Neuronal stem cell (in vitro differentiated cells): Measurements from ENCODE around the gene DIP2C.

Experiments
- DNase-seq: peaks from one replicate; pipeline ENCODE4 v3.0.0-alpha.2; 2013; ENCODE audit warnings: low spot score
- H2AFZ ChIP-seq: one replicate; pipeline ENCODE4 v1.6.1; 2013; ENCODE audit warnings: mild to moderate bottlenecking, low read length, inconsistent platforms
- H2AK5ac ChIP-seq: 2 replicates; pipeline ENCODE4 v1.6.1; 2013; ENCODE audit warnings: low read depth, mild to moderate bottlenecking, inconsistent platforms, low read length, moderate library complexity, mixed read lengths
- H2BK120ac ChIP-seq: 2 replicates; pipeline ENCODE4 v1.6.1; 2013; ENCODE audit warnings: low read depth, mild to moderate bottlenecking, inconsistent platforms, low read length, moderate library complexity, mixed read lengths
- H2BK12ac ChIP-seq: one replicate; pipeline ENCODE4 v1.6.1; 2013; ENCODE audit warnings: low read length, inconsistent platforms
- H2BK15ac ChIP-seq: 2 replicates; pipeline ENCODE4 v1.6.1; 2013; ENCODE audit warnings: mild to moderate bottlenecking, low read length, inconsistent platforms, mixed read lengths
- H2BK5ac ChIP-seq: one replicate; pipeline ENCODE4 v1.6.1; 2013; ENCODE audit warnings: inconsistent platforms, mild to moderate bottlenecking, low read length, moderate library complexity
- H3K14ac ChIP-seq: one replicate; pipeline ENCODE4 v1.6.1; 2013; ENCODE audit warnings: low read length, inconsistent platforms
- H3K18ac ChIP-seq: 2 replicates; pipeline ENCODE4 v1.6.1; 2013; ENCODE audit warnings: low read length, inconsistent platforms
- H3K23ac ChIP-seq: 2 replicates; pipeline ENCODE4 v1.6.1; 2013; ENCODE audit warnings: low read depth, mild to moderate bottlenecking, mixed read lengths, low read length, inconsistent platforms; ENCODE audit not compliant: poor library complexity
- H3K27ac ChIP-seq: replicated peaks from 3 replicates; pipeline ENCODE4 v1.5.1; 2013; ENCODE audit warnings: low read length, inconsistent platforms
- H3K27me3 ChIP-seq, 3 experiments: 2 replicates each; pipeline ENCODE4 v1.6.1; 2013; ENCODE audit warnings: low read length in 3 of 3, mild to moderate bottlenecking in 2 of 3, inconsistent platforms in 1 of 3, low read depth in 1 of 3, mixed read lengths in 1 of 3, moderate library complexity in 1 of 3; ENCODE audit not compliant: control insufficient read depth in 3 of 3, insufficient read depth in 3 of 3
- H3K36me3 ChIP-seq, 2 donors: replicated peaks in 1 of 2; 2 replicates each; pipeline ENCODE4 v1.6.1; 2013; ENCODE audit warnings: low read length in 2 of 2; ENCODE audit not compliant: control insufficient read depth in 2 of 2, insufficient read depth in 2 of 2
- H3K4ac ChIP-seq: 2 replicates; pipeline ENCODE4 v1.6.1; 2013; ENCODE audit warnings: inconsistent platforms, mild to moderate bottlenecking, low read length, moderate library complexity
- H3K4me1 ChIP-seq, 2 donors: 1 replicate in 1 of 2; 2 replicates in 1 of 2; pipeline ENCODE4 v1.6.1; 2013; ENCODE audit warnings: low read length in 2 of 2, low read depth in 1 of 2; ENCODE audit not compliant: control insufficient read depth in 2 of 2, insufficient read depth in 1 of 2
- H3K4me2 ChIP-seq: one replicate; pipeline ENCODE4 v1.6.1; 2013; ENCODE audit warnings: mild to moderate bottlenecking, low read length, inconsistent platforms; ENCODE audit not compliant: insufficient read depth, poor library complexity, severe bottlenecking
- H3K4me3 ChIP-seq, 2 donors: 2 replicates each; pipeline ENCODE4 v1.5.1; 2013; ENCODE audit warnings: low read length in 2 of 2, mild to moderate bottlenecking in 2 of 2, inconsistent platforms in 1 of 2, moderate library complexity in 1 of 2
- H3K79me1 ChIP-seq: one replicate; pipeline ENCODE4 v1.6.1; 2013; ENCODE audit warnings: low read depth, mild to moderate bottlenecking, inconsistent platforms, low read length, moderate library complexity
- H3K9ac ChIP-seq: one replicate; pipeline ENCODE4 v1.6.1; 2013; ENCODE audit warnings: mild to moderate bottlenecking, low read depth, low read length, inconsistent platforms; ENCODE audit not compliant: poor library complexity
- H3K9me3 ChIP-seq, 2 donors: replicated peaks in 1 of 2; 2 replicates each; pipeline versions ENCODE3 to v1.6.1; 2013; ENCODE audit warnings: low read length in 2 of 2, mild to moderate bottlenecking in 2 of 2, inconsistent platforms in 1 of 2, low read depth in 1 of 2, mixed read lengths in 1 of 2, moderate library complexity in 1 of 2; ENCODE audit not compliant: control insufficient read depth in 2 of 2, insufficient read depth in 1 of 2
- H4K8ac ChIP-seq: one replicate; pipeline ENCODE4 v1.6.1; 2013; ENCODE audit warnings: low read depth, mild to moderate bottlenecking, inconsistent platforms, low read length, moderate library complexity
- H4K91ac ChIP-seq: one replicate; pipeline ENCODE4 v1.6.1; 2013; ENCODE audit warnings: low read length, low read depth, mild to moderate bottlenecking, inconsistent platforms; ENCODE audit not compliant: poor library complexity
- WGBS, 2 donors: extraction: QIAGEN DNeasy Blood & Tissue Kit; methylation state at CpG; one replicate each; pipeline ENCODE4 v1.1.7; 2013; ENCODE audit warnings: missing lambda C conversion rate in 2 of 2, mixed read lengths in 1 of 2; ENCODE audit not compliant: insufficient read length in 2 of 2, insufficient replicate concordance in 1 of 2; ENCODE audit errors: extremely low coverage in 2 of 2; 5-methylcytosine and 5-hydroxymethylcytosine counted together

DIP2C gene

GRCh38 chr10:413662-414071 is 275.8 kb downstream of the DIP2C start:
- Histone ChIP-seq H3K9me3 (no peaks in the 10 kb centered on the region), H2BK15ac (no peak overlapping the region), H3K4ac (no peak overlapping the region), H3K23ac (peak overlapping the region; percentile 44), H4K8ac (no peak overlapping the region), H3K18ac (peak overlapping the region; percentile 44), H3K4me1 (peaks cover 0 to 7% of the 10 kb centered on the region in 2 donors), H3K14ac (peak overlapping the region; percentile 63), H4K91ac (no peak overlapping the region), H3K27me3 (no peaks in the 10 kb centered on the region), H2BK12ac (no peak overlapping the region), H3K4me2 (no peak overlapping the region), H3K27ac (no peak overlapping the region), H3K36me3 (peaks cover 22 to 85% of the 10 kb centered on the region in 2 donors), H3K79me1 (peaks cover 4% of the 10 kb centered on the region), H2AFZ (no peak overlapping the region), H2BK5ac (no peak overlapping the region), H2BK120ac (no peak overlapping the region), H3K4me3 (no peak overlapping the region), H3K9ac (peak overlapping the region; percentile 30), H2AK5ac (no peak overlapping the region)
- no peak for DNase-seq
- WGBS, 2 donors, result no CpG with 5 or more reads among the region's 26 CpGs

- no peak overlapping the region for H3K9ac ChIP-seq
- H2AFZ ChIP-seq, result no peak overlapping the region
- WGBS, 2 donors, result no CpG with 5 or more reads among the region's 10 CpGs
These were observed 277.4 kb downstream of the DIP2C start for GRCh38 chr10:412109-412508.

GRCh38 chr10:411603-412002 is 277.9 kb downstream of the DIP2C start:
- Histone ChIP-seq H3K36me3 (peaks cover 28 to 90% of the 10 kb centered on the region in 2 donors), H2BK12ac (no peak overlapping the region), H3K9me3 (no peaks in the 10 kb centered on the region), H3K9ac (no peak overlapping the region), H3K23ac (no peak overlapping the region), H2AK5ac (no peak overlapping the region), H2BK120ac (no peak overlapping the region), H3K4ac (no peak overlapping the region), H3K4me1 (peaks cover 0 to 7% of the 10 kb centered on the region in 2 donors), H3K27me3 (no peaks in the 10 kb centered on the region), H2AFZ (no peak overlapping the region), H2BK15ac (no peak overlapping the region), H2BK5ac (no peak overlapping the region), H3K18ac (no peak overlapping the region), H3K79me1 (peaks cover 3% of the 10 kb centered on the region), H3K4me2 (no peak overlapping the region), H4K8ac (no peak overlapping the region), H3K4me3 (no peak overlapping the region), H3K27ac (no peak overlapping the region), H3K14ac (no peak overlapping the region), H4K91ac (no peak overlapping the region)
- WGBS, 2 donors, result no CpG with 5 or more reads among the region's 13 CpGs
- DNase-seq, result no peak

More at GRCh38 chr10:412109-412508, 277.4 kb downstream of the DIP2C start:
- H4K8ac ChIP-seq, result no peak overlapping the region
- H3K23ac ChIP-seq, result no peak overlapping the region
- no peak overlapping the region for H2BK12ac ChIP-seq
- no peak overlapping the region for H2BK15ac ChIP-seq
- no peak overlapping the region for H3K4me3 ChIP-seq
- no peak overlapping the region for H3K4me2 ChIP-seq
- peaks cover 27 to 90% of the 10 kb centered on the region in 2 donors for H3K36me3 ChIP-seq
- no peak overlapping the region for H3K14ac ChIP-seq
- no peak overlapping the region for H2BK120ac ChIP-seq
- H3K79me1 ChIP-seq, result peaks cover 4% of the 10 kb centered on the region
- H2AK5ac ChIP-seq, result no peak overlapping the region
- H3K27me3 ChIP-seq, result no peaks in the 10 kb centered on the region
- H4K91ac ChIP-seq, result no peak overlapping the region
- DNase-seq, result no peak
- no peak overlapping the region for H3K27ac ChIP-seq
- H3K4ac ChIP-seq, result no peak overlapping the region
- no peaks in the 10 kb centered on the region for H3K9me3 ChIP-seq
- no peak overlapping the region for H3K18ac ChIP-seq
- peaks cover 0 to 7% of the 10 kb centered on the region in 2 donors for H3K4me1 ChIP-seq
- H2BK5ac ChIP-seq, result no peak overlapping the region

GRCh38 chr10:409408-410040 is 279.9 kb downstream of the DIP2C start:
- no peak overlapping the region for H3K4me3 ChIP-seq
- no peak overlapping the region for H3K4me2 ChIP-seq
- peaks cover 3% of the 10 kb centered on the region for H3K79me1 ChIP-seq
- H2BK5ac ChIP-seq, result no peak overlapping the region
- no peak overlapping the region for H3K14ac ChIP-seq
- no CpG with 5 or more reads among the region's 12 CpGs for WGBS, 2 donors
- no peak overlapping the region for H4K8ac ChIP-seq
- H2BK120ac ChIP-seq, result no peak overlapping the region
- no peak overlapping the region for H4K91ac ChIP-seq
- peaks cover 30 to 91% of the 10 kb centered on the region in 2 donors for H3K36me3 ChIP-seq
- no peaks in the 10 kb centered on the region for H3K27me3 ChIP-seq
- H3K9me3 ChIP-seq, result no peaks in the 10 kb centered on the region
- H2BK12ac ChIP-seq, result no peak overlapping the region
- H3K4ac ChIP-seq, result no peak overlapping the region
- H3K4me1 ChIP-seq, result peaks cover 0 to 3% of the 10 kb centered on the region in 2 donors
- H2AFZ ChIP-seq, result no peak overlapping the region
- H2AK5ac ChIP-seq, result no peak overlapping the region
- H3K9ac ChIP-seq, result no peak overlapping the region
- no peak for DNase-seq
- H3K23ac ChIP-seq, result no peak overlapping the region
- H3K27ac ChIP-seq, result no peak overlapping the region
- no peak overlapping the region for H2BK15ac ChIP-seq
- no peak overlapping the region for H3K18ac ChIP-seq
